Smooth muscle cell (in vitro differentiated cells): ENCODE data around the gene STRN4. TPM values are rescaled to one million over a fixed set of nuclear protein-coding genes. Genes with fewer than 3 reads are reported as not detected.

Source experiments
- DNase-seq: peaks from one replicate; lab custom pipeline; 2025; ENCODE audit not compliant: unreplicated experiment; lab: John Stamatoyannopoulos, UW
- H2AFZ ChIP-seq: fragments of 200-600 bp; sonication (generic); 2 replicates; pipeline ENCODE4 v1.6.0; 2016; ENCODE audit warnings: antibody characterized with exemption, low read depth, mild to moderate bottlenecking
- H3F3A ChIP-seq: fragments of 200-600 bp; sonication (generic); 2 replicates; pipeline ENCODE4 v1.6.0; 2017; ENCODE audit warnings: antibody characterized with exemption, low read depth
- H3K27ac ChIP-seq: fragments of 200-600 bp; sonication (generic); 2 replicates; pipeline ENCODE4 v1.5.1; 2016; ENCODE audit warnings: low read depth, mild to moderate bottlenecking
- H3K27me3 ChIP-seq: fragments of 200-600 bp; sonication (generic); 2 replicates; pipeline ENCODE4 v1.6.1; 2016; ENCODE audit warnings: low read depth, mild to moderate bottlenecking
- H3K36me3 ChIP-seq: fragments of 200-600 bp; sonication (generic); 2 replicates; pipeline ENCODE4 v1.5.1; 2016; ENCODE audit warnings: low read depth
- H3K4me1 ChIP-seq: fragments of 200-600 bp; sonication (generic); 2 replicates; pipeline ENCODE4 v1.5.1; 2016; ENCODE audit warnings: low read depth
- H3K4me2 ChIP-seq: fragments of 200-600 bp; sonication (generic); 2 replicates; pipeline ENCODE4 v1.6.0; 2016; ENCODE audit warnings: mild to moderate bottlenecking
- H3K4me3 ChIP-seq: fragments of 200-600 bp; sonication (generic); 2 replicates; pipeline ENCODE4 v1.5.1; 2016; ENCODE audit warnings: mild to moderate bottlenecking
- H3K79me2 ChIP-seq: fragments of 200-600 bp; sonication (generic); 2 replicates; pipeline ENCODE4 v1.6.0; 2016; ENCODE audit warnings: low read depth, mild to moderate bottlenecking
- H3K9ac ChIP-seq: fragments of 200-600 bp; sonication (generic); 2 replicates; pipeline ENCODE4 v1.6.0; 2016; ENCODE audit warnings: low read depth
- H3K9me3 ChIP-seq: fragments of 200-600 bp; sonication (generic); replicated peaks from 2 replicates; pipeline ENCODE4 v1.5.1; 2016; ENCODE audit warnings: low read depth
- H4K20me1 ChIP-seq: fragments of 200-600 bp; sonication (generic); 2 replicates; pipeline ENCODE4 v1.6.0; 2016; ENCODE audit warnings: low read depth
- CTCF ChIP-seq: fragments of 200-600 bp; sonication (generic); IDR thresholded peaks from 2 replicates; pipeline ENCODE4 v1.5.1; 2017; ENCODE audit warnings: borderline replicate concordance, mild to moderate bottlenecking, antibody characterized with exemption; ENCODE audit not compliant: insufficient read depth, poor library complexity, severe bottlenecking
- WGBS: methylation state at CpG from one replicate; pipeline ENCODE4 v1.1.7; 2016; ENCODE audit warnings: low lambda C conversion rate; 5-methylcytosine and 5-hydroxymethylcytosine counted together
- polyA plus RNA-seq: library from polyadenylated mRNA; unstranded; fragments of >200 nt; fragmentation: Nextera tagmentation; extraction: Ambion mirVana; gene quantifications from 2 replicates; pipeline ENCODE4 v1.2.1, GENCODE V29; 2016
- total RNA-seq: library from RNA; depleted of rRNA; stranded (reverse); fragments of >200 nt; gene quantifications from 2 replicates; pipeline ENCODE4 v1.2.3, GENCODE V29; 2014

Gene STRN4
- total and polyA plus RNA-seq, 2 experiments from 2014 or later: 47.1 to 69.1 TPM

- no peak overlapping the region for H3K9ac ChIP-seq
These were observed 24.3 kb downstream of the STRN4 start for GRCh38 chr19:46722004-46722380.

GRCh38 chr19:46721269-46722003 is 24.8 kb downstream of the STRN4 start:
- Histone ChIP-seq H3K36me3 (no peaks in the 10 kb centered on the region), H3K9ac (no peak overlapping the region), H3K79me2 (peaks cover 4% of the 10 kb centered on the region), H3K9me3 (no peaks in the 10 kb centered on the region), H3F3A (peaks cover 9% of the 10 kb centered on the region), H3K27me3 (no peaks in the 10 kb centered on the region), H3K4me2 (no peak overlapping the region), H4K20me1 (peaks cover 16% of the 10 kb centered on the region), H3K27ac (no peak overlapping the region), H2AFZ (no peak overlapping the region), H3K4me1 (no peaks in the 10 kb centered on the region), H3K4me3 (no peak overlapping the region)
- DNase-seq: no peak
- peak; percentile 9 for TF ChIP-seq CTCF
- 92% methylated on average over 16 of the region's 16 CpGs for WGBS

More at GRCh38 chr19:46722004-46722380, 24.3 kb downstream of the STRN4 start:
- 89% methylated on average over 17 of the region's 17 CpGs for WGBS
- no peak overlapping the region for H3K27ac ChIP-seq
- H3K36me3 ChIP-seq: no peaks in the 10 kb centered on the region
- no peak for TF ChIP-seq CTCF
- no peak overlapping the region for H2AFZ ChIP-seq
- H3K27me3 ChIP-seq: no peaks in the 10 kb centered on the region
- H3K9me3 ChIP-seq: no peaks in the 10 kb centered on the region
- no peaks in the 10 kb centered on the region for H3K4me1 ChIP-seq
- peaks cover 9% of the 10 kb centered on the region for H3F3A ChIP-seq
- peaks cover 20% of the 10 kb centered on the region for H4K20me1 ChIP-seq
- no peaks in the 10 kb centered on the region for H3K79me2 ChIP-seq
- no peak overlapping the region for H3K4me2 ChIP-seq
- DNase-seq: no peak
- no peak overlapping the region for H3K4me3 ChIP-seq

GRCh38 chr19:46720503-46721239 is 25.6 kb downstream of the STRN4 start:
- Histone ChIP-seq H4K20me1 (peaks cover 8% of the 10 kb centered on the region), H3K27me3 (no peaks in the 10 kb centered on the region), H3K4me3 (no peak overlapping the region), H3K4me1 (no peaks in the 10 kb centered on the region), H2AFZ (no peak overlapping the region), H3K79me2 (peaks cover 12% of the 10 kb centered on the region), H3K9me3 (no peaks in the 10 kb centered on the region), H3K9ac (no peak overlapping the region), H3K4me2 (no peak overlapping the region), H3K36me3 (no peaks in the 10 kb centered on the region), H3F3A (peaks cover 9% of the 10 kb centered on the region), H3K27ac (no peak overlapping the region)
- no peak for TF ChIP-seq CTCF
- DNase-seq: no peak
- WGBS: 91% methylated on average over 22 of the region's 22 CpGs
